GM12878 (cell line): ENCODE measurements around the gene FABP6. TPM values are rescaled to one million over a fixed set of nuclear protein-coding genes. Genes with fewer than 3 reads are reported as not detected.

ENCODE experiments used
- ATAC-seq: fragments of 200-7000 bp; cut with Tn5 transposase; 3 replicates; pipeline ENCODE4 v1.9.1; 2020; ENCODE audit warnings: mild to moderate bottlenecking, moderate library complexity
- BruUV-seq: library from RNA; stranded (reverse); fragments of 400-500 nt; replicated peaks from 2 replicates; lab custom pipeline; 2021; lab: Mats Ljungman, UMichigan
- CTCF ChIA-PET: fragments of 300-600 bp; sonication (Branson Sonifier 250); formaldehyde crosslinking; extraction: SDS; loops from one replicate; lab custom pipeline; 2021; ENCODE audit warnings: inconsistent platforms; lab: Yijun Ruan, JAX
- POLR2A ChIA-PET: fragments of 350-600 bp; formaldehyde crosslinking; extraction: SDS; loops from one replicate; lab custom pipeline; 2021; ENCODE audit warnings: inconsistent platforms; lab: Charles Lee
- RAD21 ChIA-PET: fragments of 300-600 bp; sonication (Branson Sonifier 250); formaldehyde crosslinking; loops from one replicate; lab custom pipeline; 2023; ENCODE audit warnings: antibody characterized with exemption; ENCODE audit not compliant: unreplicated experiment; lab: Charles Lee
- SMC1A ChIA-PET: fragments of 300-600 bp; sonication (Branson Sonifier 250); formaldehyde crosslinking; loops from one replicate; lab custom pipeline; 2023; ENCODE audit not compliant: unreplicated experiment, uncharacterized antibody; lab: Charles Lee
- DNase-seq: peaks from one replicate; pipeline ENCODE4 v3.0.0-alpha.2; 2011; ENCODE audit warnings: low read depth, low spot score
- FAIRE-seq: peaks from 3 replicates; lab custom pipeline; 2011; peaks lifted over from hg19 to GRCh38; lab: Jason Lieb, UNC
- H2AFZ ChIP-seq: 2 replicates; pipeline ENCODE4 v1.6.0; 2011; ENCODE audit warnings: low read depth, low read length, control low read depth; ENCODE audit not compliant: control insufficient read depth
- H3K27ac ChIP-seq: 2 replicates; pipeline ENCODE4 v1.5.1; 2011; ENCODE audit warnings: control low read depth; ENCODE audit not compliant: control insufficient read depth, insufficient read depth
- H3K27me3 ChIP-seq, 2 experiments: replicated peaks in 1 of 2; 2 replicates each; pipeline versions ENCODE4 v1.6.0 to v1.6.1; 2011; ENCODE audit warnings: low read length in 1 of 2; ENCODE audit not compliant: control insufficient read depth in 2 of 2, insufficient read depth in 2 of 2
- H3K36me3 ChIP-seq, 2 experiments: 2 replicates each; pipeline ENCODE4 v1.5.1; 2011; ENCODE audit warnings: low read length in 1 of 2; ENCODE audit not compliant: control insufficient read depth in 2 of 2, insufficient read depth in 2 of 2
- H3K4me1 ChIP-seq: 2 replicates; pipeline ENCODE4 v1.6.1; 2011; ENCODE audit warnings: mild to moderate bottlenecking, low read length, moderate library complexity, mixed read lengths; ENCODE audit not compliant: control insufficient read depth, insufficient read depth
- H3K4me2 ChIP-seq: 2 replicates; pipeline ENCODE4 v1.6.0; 2011; ENCODE audit warnings: control low read depth; ENCODE audit not compliant: control insufficient read depth, insufficient read depth
- H3K4me3 ChIP-seq: fragments of 200-600 bp; sonication (generic); 2 replicates; pipeline ENCODE4 v1.5.1; 2016
- H3K79me2 ChIP-seq: 2 replicates; pipeline ENCODE4 v1.6.0; 2011; ENCODE audit warnings: low read length; ENCODE audit not compliant: control insufficient read depth, insufficient read depth
- H3K9ac ChIP-seq: 2 replicates; pipeline ENCODE4 v1.8.0; 2011; ENCODE audit warnings: low read length, control low read depth, mixed read lengths; ENCODE audit not compliant: control insufficient read depth, insufficient read depth
- H3K9me3 ChIP-seq: replicated peaks from 3 replicates; pipeline ENCODE4 v1.5.1; 2011; ENCODE audit warnings: mild to moderate bottlenecking, low read length; ENCODE audit not compliant: control insufficient read depth, insufficient read depth
- H4K20me1 ChIP-seq: 2 replicates; pipeline ENCODE4 v1.6.0; 2011; ENCODE audit not compliant: control insufficient read depth, insufficient read depth
- ASH2L ChIP-seq: fragments of 300-600, 200-600 bp; sonication (generic); IDR thresholded peaks from 2 replicates; pipeline ENCODE4 v1.6.1; 2017; ENCODE audit warnings: low read depth, mild to moderate bottlenecking, borderline replicate concordance
- EGR1 ChIP-seq, 2 experiments: IDR thresholded peaks; 1 replicate in 1 of 2; 2 replicates in 1 of 2; pipeline ENCODE4 v1.6.1; 2011 to 2012; ENCODE audit warnings: low read depth in 2 of 2, low read length in 2 of 2, borderline replicate concordance in 1 of 2, mild to moderate bottlenecking in 1 of 2, moderate library complexity in 1 of 2
- FOS ChIP-seq: IDR thresholded peaks from 3 replicates; pipeline ENCODE4 v1.6.1; 2011; ENCODE audit warnings: borderline replicate concordance; ENCODE audit not compliant: insufficient read length; ENCODE audit errors: extremely low read depth
- FOXK2 ChIP-seq: fragments of 450-650 bp; IDR thresholded peaks from 2 replicates; pipeline ENCODE4 v1.6.1; 2017; ENCODE audit warnings: mild to moderate bottlenecking, moderate library complexity
- GATAD2B ChIP-seq: fragments of 450-650 bp; conservative IDR thresholded peaks from 2 replicates; pipeline ENCODE4 v1.6.1; 2017; ENCODE audit warnings: low read depth, mild to moderate bottlenecking, moderate library complexity
- HDAC6 ChIP-seq: fragments of 200-600 bp; sonication (generic); IDR thresholded peaks from one replicate; pipeline ENCODE4 v1.8.0; 2017; ENCODE audit warnings: antibody characterized with exemption; ENCODE audit not compliant: unreplicated experiment
- IKZF1 ChIP-seq: fragments of 450-650 bp; conservative IDR thresholded peaks from 2 replicates; pipeline ENCODE4 v1.6.1; 2017; ENCODE audit warnings: antibody characterized with exemption, mild to moderate bottlenecking
- KAT2A ChIP-seq: conservative IDR thresholded peaks from 2 replicates; pipeline ENCODE4 v1.6.1; 2011; ENCODE audit warnings: low read depth, low read length; ENCODE audit not compliant: control insufficient read depth
- KDM1A ChIP-seq: fragments of 200-600 bp; sonication (generic); IDR thresholded peaks from 2 replicates; pipeline ENCODE4 v1.6.1; 2016; ENCODE audit warnings: borderline replicate concordance
- KLF5 ChIP-seq: fragments of 450-650 bp; IDR thresholded peaks from 2 replicates; pipeline ENCODE4 v1.6.1; 2014; ENCODE audit warnings: mild to moderate bottlenecking; ENCODE audit not compliant: partially characterized antibody
- MEF2B ChIP-seq: fragments of 450-650 bp; IDR thresholded peaks from 2 replicates; pipeline ENCODE4 v1.6.1; 2018; ENCODE audit warnings: mild to moderate bottlenecking, moderate library complexity; ENCODE audit not compliant: partially characterized antibody, poor library complexity, severe bottlenecking
- MTA3 ChIP-seq: IDR thresholded peaks from 2 replicates; pipeline ENCODE4 v1.6.1; 2012; ENCODE audit warnings: low read length, inconsistent platforms, borderline replicate concordance
- NR2C2 ChIP-seq: IDR thresholded peaks from 2 replicates; pipeline ENCODE4 v1.6.1; 2011; ENCODE audit warnings: borderline replicate concordance, low read depth; ENCODE audit not compliant: control insufficient read depth, insufficient read length
- RCOR1 ChIP-seq: conservative IDR thresholded peaks from 2 replicates; pipeline ENCODE4 v1.6.1; 2012; ENCODE audit warnings: low read depth, low read length, improper control_type of control experiment
- SP1 ChIP-seq: IDR thresholded peaks from one replicate; pipeline ENCODE4 v1.6.1; 2011; ENCODE audit warnings: low read depth, low read length
- ZNF24 ChIP-seq: fragments of 450-650 bp; IDR thresholded peaks from 2 replicates; pipeline ENCODE4 v1.6.1; 2017; ENCODE audit warnings: antibody characterized with exemption, mild to moderate bottlenecking
- WGBS: methylation state at CpG from one replicate; pipeline ENCODE4 v1.1.6; 2016; ENCODE audit warnings: low lambda C conversion rate; ENCODE audit not compliant: insufficient replicate concordance, insufficient coverage; ENCODE audit errors: missing lambda C conversion rate; 5-methylcytosine and 5-hydroxymethylcytosine counted together
- in situ Hi-C: fragments of 300-500 bp; cut with MboI; formaldehyde crosslinking; loops from 9 replicates; pipeline ENCODE4 v1.14.3; 2018; ENCODE audit warnings: mixed read lengths
- intact Hi-C: fragments of 100-400 bp; cut with micrococcal nuclease; formaldehyde crosslinking; loops from one replicate; pipeline ENCODE4 v1.14.2; 2022; ENCODE audit not compliant: unreplicated experiment
- polyA plus RNA-seq, 11 experiments: library from polyadenylated mRNA; depleted of rRNA in 4 of 11; unstranded in 6 of 11; stranded (reverse) in 5 of 11; fragments of >200 nt; fragmentation: Nextera tagmentation in 4 of 11; fragmentation: Illumina TruSeq in 1 of 11; extraction: Ambion mirVana in 4 of 11; extraction: Trizol in 1 of 11; gene quantifications; 1 replicate in 1 of 11; 2 replicates in 10 of 11; pipeline versions ENCODE4 v1.2.1 to v1.2.3, GENCODE V29; 2011 to 2016; ENCODE audit warnings: inconsistent platforms in 2 of 11, missing spikeins in 2 of 11, low read depth in 1 of 11
- total RNA-seq, 4 experiments: library from RNA; depleted of rRNA in 3 of 4; stranded (reverse); fragments of >200 nt in 3 of 4; fragmentation: Illumina TruSeq in 1 of 4; extraction: Trizol in 1 of 4; gene quantifications; 2 replicates each; pipeline versions ENCODE4 v1.2.1 to v1.2.3, GENCODE V29; 2013 to 2021
- TF ChIP-seq, protein P1 (sequence below): IDR thresholded peaks from 2 replicates; pipeline ENCODE4 v1.6.1; 2011; ENCODE audit warnings: mild to moderate bottlenecking, low read depth, low read length, moderate library complexity; ENCODE audit not compliant: insufficient replicate concordance

FABP6 gene
- total and polyA plus RNA-seq, 10 of the 15 experiments (the other 5 are each of a cell fraction or from before 2014, with no cell fraction given) = 0.66 to 8.1 (median 2.4) TPM

DNA sequence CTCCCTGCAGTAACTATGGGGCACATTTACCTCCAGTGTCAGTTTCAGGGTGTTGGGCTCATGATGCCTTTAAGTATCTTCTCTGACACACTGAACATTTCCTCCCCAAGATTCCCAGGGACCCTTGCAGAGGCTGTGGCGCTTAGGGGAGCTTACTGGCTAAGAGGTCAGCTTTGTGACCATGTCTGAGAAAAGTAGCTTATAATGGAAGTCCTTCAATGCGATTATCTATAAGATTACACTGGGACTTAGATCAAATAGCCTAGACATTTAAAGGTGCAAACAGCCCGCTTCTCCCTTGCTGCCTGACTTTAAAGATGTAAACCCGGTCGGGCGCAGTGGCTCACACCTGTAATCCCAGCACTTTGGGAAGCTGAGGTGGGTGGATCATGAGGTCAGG lies 25.4 kb downstream of the FABP6 start:
- ChIA-PET CTCF (interaction anchor here (0.9 to 1.5 kb wide), 2 partner anchors 8 to 233 kb away, joined by 3 read pairs; no protein-coding TSS in a partner anchor), POLR2A (interaction anchor here (0.5 to 0.9 kb wide), 2 partner anchors 15 to 19 kb away, joined by 3 to 5 read pairs; no protein-coding TSS in a partner anchor), RAD21 (no interaction called here), SMC1A (interaction anchor here (2.2 to 3.7 kb wide), 2 partner anchors 9 to 23 kb away, joined by 5 to 13 read pairs; no protein-coding TSS in a partner anchor)
- Histone ChIP-seq H3K36me3 (no peaks in the 10 kb centered on the region), H3K4me2 (no peak overlapping the region), H4K20me1 (no peaks in the 10 kb centered on the region), H3K4me3 (no peak overlapping the region), H3K27ac (no peak overlapping the region), H3K4me1 (no peaks in the 10 kb centered on the region), H3K9ac (no peak overlapping the region), H2AFZ (no peak overlapping the region), H3K27me3 (no peaks in the 10 kb centered on the region), H3K9me3 (no peaks in the 10 kb centered on the region), H3K79me2 (no peaks in the 10 kb centered on the region)
- intact Hi-C loops = no loop called here
- in situ Hi-C loops = no loop called here
- ATAC-seq (no peak), DNase-seq (no peak), FAIRE-seq (no peak)
- no TSS peak for BruUV-seq
- 50% methylated on average over 6 of the region's 6 CpGs for WGBS
- no peak for TF ChIP-seq HDAC6

GRCh38 chr5:160259341-160259740 lies 30.0 kb downstream of the FABP6 start:
- Histone ChIP-seq H3K27ac (no peak overlapping the region), H3K27me3 (no peaks in the 10 kb centered on the region; a peak in 1 of 4 replicates), H3K9ac (no peak overlapping the region), H3K4me1 (peaks cover 9% of the 10 kb centered on the region), H3K4me2 (no peak overlapping the region), H3K79me2 (no peaks in the 10 kb centered on the region), H3K36me3 (no peaks in the 10 kb centered on the region), H4K20me1 (no peaks in the 10 kb centered on the region), H2AFZ (no peak overlapping the region), H3K9me3 (no peaks in the 10 kb centered on the region), H3K4me3 (no peak overlapping the region)
- ChIA-PET SMC1A (no interaction called here), CTCF (no interaction called here), RAD21 (no interaction called here), POLR2A (interaction anchor here (0.8 kb wide), 1 partner anchor 10 kb away, joined by 3 read pairs; no protein-coding TSS in a partner anchor)
- 17% methylated on average over 4 of the region's 7 CpGs for WGBS
- in situ Hi-C loops = no loop called here
- FAIRE-seq (no peak), ATAC-seq (no peak), DNase-seq (no peak)
- intact Hi-C loops = no loop called here
- BruUV-seq = no TSS peak
- TF ChIP-seq KLF5 = no peak
- no peak for TF ChIP-seq ZNF24
- no peak for TF ChIP-seq KAT2A
- no peak for TF ChIP-seq NR2C2
- TF ChIP-seq RCOR1 = no peak
- no peak for TF ChIP-seq KDM1A
- TF ChIP-seq, protein P1, sequence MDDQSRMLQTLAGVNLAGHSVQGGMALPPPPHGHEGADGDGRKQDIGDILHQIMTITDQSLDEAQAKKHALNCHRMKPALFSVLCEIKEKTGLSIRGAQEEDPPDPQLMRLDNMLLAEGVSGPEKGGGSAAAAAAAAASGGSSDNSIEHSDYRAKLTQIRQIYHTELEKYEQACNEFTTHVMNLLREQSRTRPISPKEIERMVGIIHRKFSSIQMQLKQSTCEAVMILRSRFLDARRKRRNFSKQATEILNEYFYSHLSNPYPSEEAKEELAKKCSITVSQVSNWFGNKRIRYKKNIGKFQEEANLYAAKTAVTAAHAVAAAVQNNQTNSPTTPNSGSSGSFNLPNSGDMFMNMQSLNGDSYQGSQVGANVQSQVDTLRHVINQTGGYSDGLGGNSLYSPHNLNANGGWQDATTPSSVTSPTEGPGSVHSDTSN = no peak
- no peak for TF ChIP-seq FOXK2
- no peak for TF ChIP-seq SP1
- no peak for TF ChIP-seq ASH2L
- TF ChIP-seq IKZF1 = no peak
- TF ChIP-seq MEF2B = no peak
- no peak for TF ChIP-seq GATAD2B
- TF ChIP-seq EGR1 (IDR thresholded peaks at IDR 0.05; ENCODE audit: borderline replicate concordance in 1 of 2, low read depth in 2 of 2, low read length in 2 of 2) = no peak
- no peak for TF ChIP-seq FOS
- no peak for TF ChIP-seq MTA3
